H4 (cell line): ENCODE data around the gene MPST. TPM values are rescaled to one million over a fixed set of nuclear protein-coding genes. Genes with fewer than 3 reads are reported as not detected.

ENCODE experiments used
- DNase-seq: peaks from one replicate; pipeline ENCODE4 v3.0.0-alpha.2; 2015; ENCODE audit warnings: low spot score
- total RNA-seq: library from RNA; depleted of rRNA; stranded (reverse); fragments of >200 nt; shearing (Covaris generic); gene quantifications from 2 replicates; pipeline ENCODE4 v1.2.3, GENCODE V29; 2014

The MPST gene
- total RNA-seq, 1 experiment from 2014 or later = 39.6 TPM

DNA sequence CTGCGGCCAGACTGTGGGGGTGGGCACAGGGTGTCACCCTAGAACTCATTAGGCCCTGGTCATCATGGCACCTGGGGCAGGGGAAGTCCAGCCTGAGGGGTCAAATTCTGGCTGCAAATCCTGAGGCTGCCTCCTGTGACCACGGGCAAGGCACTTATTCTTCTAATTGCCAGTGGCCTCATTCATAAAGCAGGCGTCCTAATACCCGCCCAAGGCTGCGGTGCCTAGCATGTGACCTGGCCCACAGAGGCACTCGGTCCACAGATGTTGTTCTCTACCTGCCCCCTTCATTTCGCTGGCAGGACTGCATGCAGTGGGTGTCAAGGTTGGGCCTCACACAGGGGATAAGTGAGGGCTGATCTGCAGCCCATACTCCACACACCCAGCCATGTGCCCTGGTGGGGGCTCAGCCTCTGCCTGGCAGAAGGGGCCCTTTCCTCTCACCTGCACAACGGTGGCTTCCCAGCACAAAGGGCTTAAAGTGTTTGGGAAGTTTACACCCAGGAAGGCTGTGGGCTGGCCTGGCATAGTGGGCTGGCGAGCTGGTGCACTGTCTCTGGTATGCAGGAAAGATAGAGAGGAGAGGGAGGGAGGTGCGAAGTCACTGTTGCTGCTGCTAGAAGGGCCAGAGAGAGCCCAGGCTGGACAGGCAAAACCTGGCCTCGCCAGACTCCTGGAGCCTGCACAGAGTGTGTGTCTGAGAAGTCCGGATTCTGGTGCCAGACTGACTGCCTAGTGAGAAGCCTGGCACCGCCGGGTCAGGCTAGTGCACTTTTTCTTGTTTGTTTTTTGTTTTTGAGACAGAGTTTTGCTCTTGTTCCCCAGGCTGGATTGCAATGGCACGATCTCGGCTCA, 3.2 kb downstream of the MPST start:
- DNase-seq = no peak

DNA sequence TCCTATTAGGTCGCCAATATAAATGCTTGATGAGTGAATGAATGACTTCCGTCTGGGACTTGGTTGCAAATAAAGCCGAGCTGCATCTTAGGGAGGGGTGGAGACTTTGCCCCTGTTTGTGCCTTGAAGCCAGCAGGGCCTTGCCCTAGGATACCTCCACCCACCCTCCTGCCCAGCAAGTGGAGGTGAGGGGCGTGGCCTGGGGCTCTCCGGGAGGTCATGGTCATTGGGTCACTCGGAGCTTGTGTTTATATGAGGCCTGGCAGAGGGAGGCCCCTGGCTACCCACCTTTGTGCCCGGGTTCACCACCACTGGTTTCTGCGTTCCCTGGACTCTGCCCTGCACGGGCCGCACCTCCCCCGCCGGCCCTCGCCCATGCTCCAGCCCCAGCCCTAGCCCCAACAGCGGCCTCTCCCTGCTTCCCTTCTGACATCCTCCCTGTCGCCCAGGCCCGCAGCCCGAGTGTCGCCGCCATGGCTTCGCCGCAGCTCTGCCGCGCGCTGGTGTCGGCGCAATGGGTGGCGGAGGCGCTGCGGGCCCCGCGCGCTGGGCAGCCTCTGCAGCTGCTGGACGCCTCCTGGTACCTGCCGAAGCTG, 4.3 kb downstream of the MPST start:
- DNase-seq = no peak

DNA sequence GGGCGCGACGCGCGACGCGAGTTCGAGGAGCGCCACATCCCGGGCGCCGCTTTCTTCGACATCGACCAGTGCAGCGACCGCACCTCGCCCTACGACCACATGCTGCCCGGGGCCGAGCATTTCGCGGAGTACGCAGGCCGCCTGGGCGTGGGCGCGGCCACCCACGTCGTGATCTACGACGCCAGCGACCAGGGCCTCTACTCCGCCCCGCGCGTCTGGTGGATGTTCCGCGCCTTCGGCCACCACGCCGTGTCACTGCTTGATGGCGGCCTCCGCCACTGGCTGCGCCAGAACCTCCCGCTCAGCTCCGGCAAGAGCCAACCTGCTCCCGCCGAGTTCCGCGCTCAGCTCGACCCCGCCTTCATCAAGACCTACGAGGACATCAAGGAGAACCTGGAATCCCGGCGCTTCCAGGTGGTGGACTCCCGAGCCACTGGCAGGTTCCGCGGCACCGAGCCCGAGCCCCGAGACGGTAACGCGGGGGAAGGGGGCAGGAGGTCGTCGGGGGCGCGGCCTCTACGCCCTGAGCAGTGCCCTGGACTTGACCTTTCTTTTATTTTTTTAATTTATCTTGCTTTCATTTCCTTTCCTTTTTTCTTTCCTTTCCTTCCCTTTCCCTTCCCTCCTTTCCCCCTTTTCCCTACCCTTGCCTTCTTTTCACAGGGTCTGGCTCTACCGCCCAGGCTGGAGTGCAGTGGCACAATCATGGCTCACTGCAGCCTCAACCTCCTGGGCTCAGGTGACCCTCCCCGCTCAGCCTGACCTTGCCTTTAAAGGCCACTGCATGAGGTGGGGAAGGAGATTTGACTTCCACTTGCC, 5.0 kb downstream of the MPST start:
- DNase-seq = no peak

DNA sequence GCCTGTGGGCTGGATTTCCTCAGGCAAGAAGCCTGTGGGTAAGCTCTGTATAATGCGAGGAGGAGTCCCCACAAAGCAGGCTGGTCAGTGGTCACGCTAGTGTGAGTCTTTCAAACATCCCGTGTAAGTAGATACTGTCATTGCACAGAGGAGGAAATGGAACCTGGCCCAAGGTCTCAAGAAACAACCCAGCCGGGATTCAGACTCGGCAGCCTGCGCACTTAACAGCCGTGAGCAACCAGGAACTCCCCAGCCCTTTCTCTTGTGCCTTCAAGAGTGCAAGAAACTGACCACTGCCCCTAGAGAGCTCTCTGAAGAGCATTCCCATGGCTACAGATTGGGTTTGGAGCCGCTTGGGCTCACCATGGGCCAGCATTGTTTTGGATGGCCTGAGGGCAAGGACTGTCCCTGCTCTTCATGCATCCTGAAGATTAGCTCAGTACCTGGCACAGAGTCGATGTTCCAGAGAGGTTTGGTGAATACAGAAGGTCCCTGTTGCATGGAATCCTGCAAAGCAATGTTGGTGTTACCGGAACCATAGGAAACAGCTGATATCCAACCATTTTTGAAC, 6.0 kb downstream of the MPST start:
- no peak for DNase-seq

DNA sequence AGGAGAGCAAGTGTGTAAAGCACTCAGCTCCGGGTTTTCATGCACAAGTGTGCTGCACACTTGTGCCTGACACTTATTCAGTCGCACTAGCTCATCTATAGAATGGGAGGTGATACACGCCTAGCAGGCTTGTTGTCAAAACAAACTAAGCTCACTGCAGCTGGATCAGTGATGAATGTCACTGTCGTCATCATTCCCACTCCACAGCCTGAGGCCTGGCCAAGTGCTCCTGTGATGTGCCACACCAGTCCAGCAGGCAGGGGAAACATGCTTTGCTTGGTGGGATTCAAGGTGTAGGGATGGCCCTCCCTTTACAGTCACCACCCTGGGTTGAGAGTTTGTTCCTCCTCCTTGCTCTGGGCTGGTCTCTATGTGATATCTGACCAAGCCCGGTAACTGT, 6.8 kb downstream of the MPST start:
- no peak for DNase-seq

DNA sequence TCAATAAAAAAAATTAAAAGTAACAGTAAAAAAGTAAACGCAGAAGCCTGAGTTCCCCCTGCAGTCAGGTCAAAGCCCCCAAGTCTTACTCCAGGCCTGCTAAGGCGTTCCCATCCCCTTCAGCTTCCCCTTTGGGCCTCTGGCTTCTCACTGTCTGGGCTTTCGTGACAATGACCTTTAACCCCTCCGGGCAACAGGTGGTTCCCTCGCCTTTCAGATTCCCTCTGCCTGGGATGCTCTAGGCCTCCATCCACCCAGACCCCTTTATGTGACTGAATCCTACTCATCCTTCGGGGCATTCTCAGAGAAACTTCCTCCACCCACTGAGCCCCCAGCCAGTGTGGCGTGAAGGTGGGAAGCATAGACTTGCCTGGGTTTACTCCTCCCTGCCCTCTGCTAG, 8.0 kb downstream of the MPST start:
- no peak for DNase-seq

DNA sequence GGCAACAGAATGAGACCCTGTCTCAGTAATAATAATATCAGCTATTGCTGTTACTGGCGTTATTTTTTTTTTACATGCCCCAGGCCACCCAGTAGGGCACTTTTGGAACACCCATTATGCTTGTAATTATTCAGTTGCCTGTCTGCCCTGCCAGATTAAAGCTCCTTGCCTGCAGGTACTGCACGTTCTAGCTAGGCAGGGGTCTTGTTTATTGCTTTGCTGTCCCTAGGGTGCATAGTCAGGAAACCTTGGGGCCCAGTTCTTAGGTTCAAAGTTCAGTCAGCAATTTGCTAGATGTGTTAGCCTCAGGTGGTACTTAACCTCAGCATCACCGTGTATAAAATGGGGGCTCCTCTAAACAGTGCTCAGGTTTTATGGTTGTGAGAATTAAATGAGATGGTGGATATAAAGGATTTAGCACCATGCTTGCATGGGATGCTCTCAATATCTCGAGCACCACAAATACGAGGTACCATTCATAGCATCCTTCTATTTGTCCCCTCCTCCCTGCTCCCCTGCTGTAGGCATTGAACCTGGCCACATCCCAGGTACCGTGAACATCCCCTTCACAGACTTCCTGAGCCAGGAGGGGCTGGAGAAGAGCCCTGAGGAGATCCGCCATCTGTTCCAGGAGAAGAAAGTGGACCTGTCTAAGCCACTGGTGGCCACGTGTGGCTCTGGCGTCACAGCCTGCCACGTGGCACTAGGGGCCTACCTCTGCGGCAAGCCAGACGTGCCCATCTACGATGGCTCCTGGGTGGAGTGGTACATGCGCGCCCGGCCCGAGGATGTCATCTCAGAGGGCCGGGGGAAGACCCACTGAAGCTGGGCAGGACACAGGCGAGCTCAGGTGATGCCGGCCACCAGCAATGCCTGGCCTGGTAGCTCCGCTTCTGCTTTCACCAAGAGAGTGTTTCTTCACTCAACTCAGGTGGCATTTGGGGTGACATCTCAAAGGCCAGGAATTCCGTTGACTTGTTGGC, 9.4 kb downstream of the MPST start:
- DNase-seq = no peak

DNA sequence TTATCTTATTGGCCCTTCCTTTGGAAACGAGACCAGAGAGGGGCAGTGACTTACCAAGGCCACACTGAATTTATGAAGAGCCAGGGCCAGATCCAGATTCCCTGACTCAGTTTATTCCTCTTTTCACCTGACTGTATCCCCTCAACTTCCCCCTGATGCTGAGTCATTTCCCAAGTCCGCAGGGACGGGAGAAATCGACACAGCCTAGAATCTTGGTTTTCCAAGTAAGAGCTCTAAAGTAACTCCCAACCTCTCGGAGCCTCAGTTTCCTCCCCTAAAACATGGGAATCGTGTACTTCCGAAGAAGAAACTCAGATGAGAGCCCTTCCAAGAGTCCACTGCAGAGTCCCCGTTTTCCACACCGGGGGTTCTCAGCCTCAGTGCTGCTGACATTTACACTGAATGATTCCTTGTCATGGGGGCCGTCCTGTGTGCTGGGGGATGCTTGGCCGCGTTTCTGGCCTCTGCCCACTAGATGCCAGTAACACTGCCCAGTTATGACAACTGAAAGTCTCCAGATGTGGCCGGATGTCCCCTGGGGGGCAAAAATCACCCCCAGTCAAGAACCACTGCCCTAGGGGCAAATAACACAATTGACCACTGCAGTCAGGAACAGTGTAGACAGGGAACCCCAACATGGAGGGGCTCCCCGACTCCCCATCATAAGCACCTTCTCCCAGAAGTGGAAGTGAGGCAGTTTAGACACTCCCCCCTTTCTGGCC, 11.2 kb downstream of the MPST start:
- no peak for DNase-seq

DNA sequence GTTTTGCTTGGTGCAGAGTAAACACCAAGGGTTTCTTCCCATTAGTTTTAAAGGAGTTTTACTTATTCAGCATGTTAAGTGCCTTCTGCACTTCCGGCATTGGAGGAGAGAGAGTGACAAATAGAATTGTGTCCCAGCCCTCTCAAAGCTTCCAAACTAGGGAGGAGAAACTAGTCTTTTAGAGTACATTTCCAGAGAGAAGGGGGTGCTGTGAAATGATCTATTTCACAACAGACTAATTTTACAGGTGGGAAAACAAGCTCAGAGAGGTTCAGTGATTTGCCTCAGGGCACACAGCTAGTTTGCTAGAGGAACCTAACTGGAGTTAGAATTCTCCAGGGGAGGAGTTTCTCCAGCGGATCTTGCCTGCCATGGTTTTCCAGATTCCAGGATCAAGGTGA, 12.6 kb downstream of the MPST start:
- DNase-seq = no peak

DNA sequence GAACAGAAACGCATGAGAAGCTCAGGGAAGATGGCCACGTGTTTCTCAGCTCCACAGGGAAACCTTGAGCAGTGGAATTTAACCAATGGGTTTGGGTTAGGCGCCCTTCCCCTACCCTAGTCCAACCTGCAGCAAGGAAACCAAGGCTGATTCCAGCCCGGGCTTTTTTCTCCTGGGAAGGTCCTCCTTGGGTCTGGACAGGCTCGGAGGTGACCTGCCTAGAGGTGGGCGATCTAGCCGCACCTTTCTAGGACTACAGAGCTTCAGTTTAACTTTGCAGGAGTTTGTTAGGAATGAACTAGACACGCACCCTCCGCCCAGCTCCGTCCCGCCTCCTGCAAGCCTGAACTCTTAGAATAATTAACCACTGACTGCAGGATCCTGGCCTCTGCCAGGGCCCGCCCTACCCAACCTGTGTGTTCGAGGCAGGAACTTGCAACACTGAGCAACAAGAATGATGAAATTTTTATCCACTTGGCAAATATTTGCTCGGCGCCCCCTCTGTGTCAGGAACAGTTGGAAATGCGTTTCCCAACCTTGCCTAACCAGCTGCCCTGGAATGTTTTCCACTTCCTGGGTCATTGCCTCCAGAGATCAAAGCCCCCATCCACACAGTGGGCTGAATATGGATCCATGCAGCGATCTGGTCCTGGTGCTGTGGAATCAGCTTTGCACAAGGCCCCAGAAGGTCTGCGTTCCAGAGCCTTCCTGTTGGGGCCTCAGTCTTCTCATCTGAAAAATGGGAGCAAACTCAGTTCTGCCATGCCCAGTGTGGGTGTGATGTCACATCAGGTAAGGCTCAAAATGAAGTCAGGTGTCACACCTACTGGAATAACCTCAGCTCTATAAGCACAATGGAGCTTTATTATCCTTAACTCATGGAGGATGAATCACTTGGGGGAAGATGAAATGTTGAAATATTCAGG, 13.3 kb downstream of the MPST start:
- peak; percentile 45 for DNase-seq

DNA sequence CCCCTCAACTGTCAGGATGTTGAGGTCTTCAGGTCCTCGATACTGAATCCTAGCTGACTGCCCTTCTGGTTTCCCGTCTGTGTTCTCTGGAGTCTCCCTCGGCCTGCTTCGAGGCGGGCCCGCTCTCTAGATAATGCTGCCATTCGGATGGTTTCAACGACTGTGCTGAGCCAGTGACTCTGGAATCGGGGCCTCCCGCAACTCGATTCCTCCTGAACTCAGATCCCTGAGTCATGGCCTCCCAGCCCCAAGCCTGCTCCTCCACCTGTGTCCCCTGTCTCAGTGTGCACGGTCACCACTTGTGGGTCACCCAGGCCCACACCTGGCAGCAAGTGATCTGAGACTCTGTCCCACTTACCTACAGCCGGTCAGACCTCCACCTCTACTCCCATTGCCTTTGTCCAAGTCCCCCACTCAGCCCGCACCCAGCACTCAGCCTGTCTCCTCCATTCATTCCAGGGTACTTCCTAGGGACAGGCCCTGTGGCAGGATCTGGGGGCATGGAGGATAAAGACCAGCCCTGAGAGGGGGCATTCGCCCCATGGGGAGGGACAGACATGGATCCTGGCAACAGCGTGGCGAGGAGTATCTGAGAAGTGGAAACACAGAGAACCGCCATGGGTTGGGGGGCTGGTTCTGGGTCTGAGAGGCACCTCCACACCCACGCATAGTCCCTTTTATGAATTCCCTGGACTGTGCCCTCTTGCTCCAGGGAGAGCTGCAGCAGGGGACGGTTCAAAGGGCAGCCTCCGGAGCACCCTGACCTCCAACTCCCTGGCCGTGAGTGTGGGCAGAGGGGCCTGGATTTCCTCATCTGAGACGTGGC, 14.3 kb downstream of the MPST start:
- no peak for DNase-seq

DNA sequence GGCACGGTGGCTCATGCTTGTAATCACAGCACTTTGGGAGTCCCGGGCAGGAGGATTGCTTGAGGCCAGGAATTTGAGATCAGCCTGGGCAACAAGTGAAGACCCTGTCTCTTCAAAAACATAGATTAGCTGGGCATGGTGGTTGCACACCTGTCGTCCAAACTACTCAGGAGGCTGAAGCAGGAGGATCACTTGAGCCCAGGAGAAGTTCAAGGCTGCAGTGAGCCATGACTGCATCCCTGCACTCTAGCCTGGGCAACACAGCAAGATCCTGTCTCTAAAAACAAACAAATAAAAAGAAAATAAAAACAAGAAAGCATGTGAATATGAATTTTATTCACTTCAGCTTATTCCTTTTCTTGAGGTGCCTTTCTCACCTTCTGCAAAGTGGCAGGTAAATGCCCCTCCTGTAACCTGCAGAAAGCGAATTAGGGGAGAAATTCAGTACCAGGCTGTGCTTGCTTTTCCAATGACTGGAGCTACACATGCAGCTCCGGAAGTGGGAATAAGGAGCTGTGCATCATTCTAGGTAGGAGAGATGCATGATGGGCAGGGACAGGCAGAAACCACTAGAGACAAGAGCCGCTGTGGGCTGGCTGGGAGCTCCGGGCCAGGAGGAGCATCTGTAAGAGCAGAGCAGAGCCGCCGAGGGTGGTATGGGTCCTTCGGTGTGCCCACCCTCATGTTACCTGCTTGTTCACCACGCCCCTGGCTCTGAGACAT, 17.3 kb downstream of the MPST start:
- no peak for DNase-seq

DNA sequence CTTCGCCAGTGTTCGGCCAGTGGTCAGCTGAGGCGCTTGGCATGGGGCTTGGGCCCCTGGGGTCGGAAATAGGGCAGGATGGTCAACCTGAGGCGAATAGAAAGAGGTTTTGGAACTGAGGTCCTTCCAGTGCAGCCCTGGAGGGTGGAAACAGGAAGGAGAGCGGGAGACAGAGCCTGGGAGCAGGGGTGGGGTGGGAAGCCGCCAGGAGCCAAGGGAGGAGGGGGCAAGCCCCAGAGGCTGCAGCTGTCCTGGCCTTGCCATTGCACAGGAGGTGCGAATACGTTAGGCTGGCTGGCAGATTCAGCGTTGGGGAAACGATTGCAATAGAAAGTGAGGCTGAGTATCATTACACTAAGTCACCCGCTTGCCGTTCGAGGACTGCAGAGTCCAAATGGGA, 18.1 kb downstream of the MPST start:
- DNase-seq = no peak

DNA sequence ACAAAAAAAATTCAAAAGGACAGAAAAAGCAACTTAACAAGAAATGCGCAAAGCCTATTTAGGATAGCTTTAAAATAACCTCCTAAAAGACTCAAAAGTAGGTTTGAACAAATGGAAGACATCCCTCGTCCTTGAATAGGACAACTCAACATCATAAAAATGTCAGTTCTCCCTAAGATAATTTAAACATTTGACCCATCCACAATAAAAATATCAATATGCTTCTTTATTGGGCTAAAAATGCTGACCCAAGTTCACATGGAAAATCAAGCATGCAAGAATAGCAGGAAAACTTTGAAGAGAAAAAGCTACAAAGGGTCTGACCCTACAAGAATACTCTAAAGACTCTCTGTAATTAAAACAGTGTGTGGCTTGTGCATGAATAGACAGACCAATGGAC, 19.9 kb downstream of the MPST start:
- DNase-seq = no peak

DNA sequence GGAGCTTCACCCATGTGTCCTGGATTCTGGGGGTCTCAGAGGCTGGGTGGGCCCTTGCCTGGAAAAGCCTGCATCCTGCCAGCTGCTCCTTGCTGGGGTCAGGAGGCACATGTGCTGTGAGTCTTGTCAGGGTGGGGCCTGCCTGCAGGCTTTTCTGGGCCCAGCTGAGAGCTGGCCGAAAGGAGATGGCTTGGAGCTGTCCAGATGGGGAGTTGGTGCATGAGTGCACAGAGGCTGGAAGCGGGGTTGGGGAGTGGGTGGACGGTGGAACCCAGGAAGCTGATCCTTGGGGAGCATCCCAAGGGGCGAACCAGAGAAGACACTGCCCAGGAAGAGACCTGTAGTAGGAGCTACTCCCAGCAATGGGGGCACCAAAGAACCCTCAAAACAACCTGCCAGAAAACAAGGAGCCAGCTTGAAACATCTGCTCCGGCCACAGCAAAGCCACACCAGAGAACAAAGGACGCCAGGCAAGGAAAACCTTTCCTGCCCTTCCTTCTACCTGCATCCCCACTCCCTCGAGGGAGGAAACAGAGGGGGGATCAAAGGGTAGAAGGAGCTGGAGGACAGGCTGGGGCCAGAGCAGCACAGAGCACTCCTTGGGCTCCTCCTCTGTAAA, 23.8 kb downstream of the MPST start:
- DNase-seq = no peak

DNA sequence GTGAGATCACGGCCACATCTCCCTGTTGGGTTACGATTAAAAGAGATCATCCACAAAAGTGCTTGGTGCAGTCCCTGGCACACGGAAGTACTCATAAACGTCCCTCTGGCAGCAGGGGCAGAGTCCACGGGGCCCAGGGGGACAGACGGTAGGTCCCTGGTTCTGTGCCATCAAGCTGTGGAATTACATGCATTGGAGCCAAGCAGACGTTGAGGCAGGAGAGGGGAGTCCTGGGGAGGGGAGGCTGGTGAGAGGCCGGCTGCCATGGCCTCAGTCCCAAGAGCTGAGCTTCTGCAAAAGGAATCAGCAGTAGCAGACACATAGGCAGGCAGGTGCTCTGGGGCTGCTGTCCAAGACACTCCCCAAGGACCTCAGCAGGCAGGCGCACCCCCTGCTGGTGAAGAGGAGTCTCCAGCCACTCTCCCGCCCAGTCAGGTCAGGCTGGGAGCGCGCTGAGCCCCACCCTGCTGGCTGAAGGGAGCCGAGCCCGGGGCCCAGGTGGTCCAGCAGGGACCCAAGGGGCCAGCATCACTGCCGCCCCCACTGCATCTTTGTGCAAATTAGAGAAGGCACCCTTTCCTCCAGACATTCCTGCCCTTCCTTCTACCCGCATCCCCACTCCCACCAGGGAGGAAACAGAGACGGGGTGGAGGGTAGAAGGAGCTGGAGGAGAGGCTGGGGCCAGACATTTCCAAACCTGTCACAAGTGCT, 24.4 kb downstream of the MPST start:
- DNase-seq = peak; percentile 31
